Epithelial cell of proximal tubule (primary cell): ENCODE measurements around the gene PDE4D. TPM values are rescaled to one million over a fixed set of nuclear protein-coding genes. Genes with fewer than 3 reads are reported as not detected.

Experiments
- DNase-seq: peaks from one replicate; pipeline ENCODE4 v3.0.0-alpha.2; 2011; ENCODE audit warnings: low read depth
- H3K4me3 ChIP-seq: 2 replicates; pipeline ENCODE4 v1.5.1; 2011; ENCODE audit warnings: low read depth, mild to moderate bottlenecking, low read length
- CTCF ChIP-seq: conservative IDR thresholded peaks from 2 replicates; pipeline ENCODE4 v1.5.1; 2012; ENCODE audit warnings: low read depth, mild to moderate bottlenecking, low read length
- total RNA-seq: library from RNA; depleted of rRNA; stranded (reverse); fragments of >200 nt; gene quantifications from 2 replicates; pipeline ENCODE4 v1.2.3, GENCODE V29; 2015

Gene PDE4D
- total RNA-seq, result 18.4 and 24.4 TPM in 2 replicates

DNA sequence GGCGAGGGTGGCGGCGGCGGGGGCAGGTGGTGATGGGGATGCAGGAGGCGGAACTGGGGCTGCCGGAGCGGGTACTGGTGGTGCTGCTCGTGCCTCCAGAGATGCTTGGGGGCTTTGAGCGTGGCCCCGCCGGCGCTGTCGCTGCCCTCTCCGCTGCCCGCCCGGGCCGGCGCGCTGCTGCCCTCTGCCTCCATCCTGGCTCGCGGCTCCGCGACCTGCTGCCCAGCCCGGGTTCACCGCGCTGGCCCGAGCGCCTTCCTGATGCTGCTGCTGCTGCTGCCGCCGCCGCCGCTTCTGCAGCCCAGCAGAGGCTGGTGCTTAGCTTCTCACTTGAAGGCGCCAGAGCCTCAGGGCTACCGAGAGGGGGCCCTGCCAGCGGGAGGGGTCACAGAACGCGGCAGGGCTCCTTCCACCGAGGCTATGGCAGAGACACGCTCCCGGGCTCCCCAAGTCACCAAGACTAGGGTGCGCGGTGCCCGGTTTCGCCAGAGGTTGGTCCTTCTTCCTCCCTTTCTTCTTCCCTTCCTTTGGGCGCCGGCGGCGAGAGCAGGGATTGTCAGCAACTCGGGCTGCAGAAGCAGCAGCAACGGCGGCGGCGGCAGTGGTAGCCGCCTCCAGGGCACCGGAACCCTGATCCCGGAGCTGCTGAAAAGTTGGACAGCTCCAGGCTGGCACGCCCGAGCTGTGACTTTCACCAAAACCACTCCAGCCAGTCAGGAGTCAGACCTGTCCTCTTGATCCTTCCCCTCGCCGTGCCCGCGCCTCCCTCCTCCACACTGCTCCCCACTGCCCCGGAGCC, at the start of gene PDE4D:
PDE4D (minus strand) TSS at position 298 of the 799 bp plus-strand sequence.
- no peak for TF ChIP-seq CTCF
- H3K4me3 ChIP-seq, result peak within 1 kb of the TSS; percentile 38
- no peak for DNase-seq

DNA sequence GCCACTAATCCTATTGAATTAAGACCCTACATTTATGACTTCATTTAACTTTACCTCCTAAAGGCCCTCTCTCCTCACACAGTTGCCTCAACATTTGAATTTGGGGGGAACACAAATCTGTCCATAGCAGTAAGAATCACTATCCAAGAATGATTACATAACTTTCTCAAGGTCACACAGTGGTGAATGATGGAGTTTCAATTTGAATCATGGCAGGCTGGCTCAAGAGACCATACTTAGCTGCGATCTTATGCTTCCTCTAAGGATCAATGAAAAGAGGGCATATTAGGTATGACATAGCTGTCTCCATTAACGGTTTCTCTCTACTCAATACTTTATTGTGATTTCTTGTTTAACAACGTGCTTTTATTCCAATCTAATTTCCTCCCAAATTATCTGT, 44.1 kb upstream of the PDE4D start:
- no peak for DNase-seq
- no peak overlapping the region for H3K4me3 ChIP-seq
- no peak for TF ChIP-seq CTCF

- peak; percentile 38 for TF ChIP-seq CTCF
- H3K4me3 ChIP-seq, result no peak overlapping the region
- DNase-seq, result no peak
Observed at GRCh38 chr5:59923465-59923864, 29.9 kb upstream of the PDE4D start.

- DNase-seq, result no peak
Observed at GRCh38 chr5:59922220-59922619, 28.7 kb upstream of the PDE4D start.

DNA sequence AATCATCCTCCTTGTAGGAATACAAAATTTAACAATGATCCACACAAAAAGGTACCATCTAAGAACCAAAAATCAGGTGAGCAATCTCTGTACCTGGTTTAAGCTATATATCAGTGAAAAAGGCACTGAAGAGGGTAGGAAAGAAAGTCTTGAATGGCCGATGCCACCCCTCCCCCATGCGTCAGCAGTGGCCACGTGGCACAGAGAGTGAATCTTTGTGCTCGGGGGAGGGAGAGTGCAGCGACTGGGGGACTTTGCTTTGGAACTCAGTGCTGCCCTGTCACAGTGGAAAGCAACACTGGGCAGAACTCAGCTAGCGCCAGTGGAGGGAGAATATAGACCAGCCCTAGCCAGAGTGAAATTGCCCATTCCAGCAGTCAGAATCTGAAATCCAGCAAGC, 28.3 kb upstream of the PDE4D start:
- no peak for DNase-seq
- no peak overlapping the region for H3K4me3 ChIP-seq
- no peak for TF ChIP-seq CTCF

More at GRCh38 chr5:59922220-59922619, 28.7 kb upstream of the PDE4D start:
- TF ChIP-seq CTCF, result no peak
- no peak overlapping the region for H3K4me3 ChIP-seq

- no peak for TF ChIP-seq CTCF
- no peak overlapping the region for H3K4me3 ChIP-seq
- no peak for DNase-seq
Observed at GRCh38 chr5:59919484-59919883, 26.0 kb upstream of the PDE4D start.

DNA sequence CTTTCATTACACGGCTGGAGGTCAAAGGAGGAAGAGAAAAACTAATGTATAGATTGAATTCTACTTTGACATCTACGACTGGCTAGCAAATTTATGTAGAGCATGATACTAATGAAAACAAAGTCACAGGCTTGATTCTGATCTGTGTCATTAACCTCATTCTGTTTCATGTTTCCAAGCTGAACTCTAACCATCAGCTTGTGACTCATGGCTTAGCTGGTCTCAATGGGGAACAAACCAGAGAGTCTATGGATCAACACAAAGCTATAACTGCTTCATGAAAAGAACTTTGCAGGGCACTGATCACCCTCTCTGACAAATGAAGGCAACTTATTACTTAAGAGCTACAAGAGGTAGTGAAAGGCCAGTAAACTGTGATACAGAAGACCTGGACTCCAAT, 23.6 kb upstream of the PDE4D start:
- no peak for DNase-seq
- H3K4me3 ChIP-seq, result no peak overlapping the region
- no peak for TF ChIP-seq CTCF
